Measurements from ENCODE around the gene MGAM2. TPM values are rescaled to one million over a fixed set of nuclear protein-coding genes. Genes with fewer than 3 reads are reported as not detected.
"Not testable (repeated sequence)": the region's sequence is repeated elsewhere in the genome, so short reads cannot be mapped to it uniquely, and the experiment has no call there.

Gene MGAM2
- total RNA-seq, 5 donors from 2014 or later (not counting 1 experiment from before 2014, with no cell fraction given) = not detected

- 100% methylated on average over 1 of the region's 1 CpG for WGBS (ENCODE audit: insufficient coverage)
- H3K4me3 ChIP-seq (ENCODE audit: control insufficient read depth in 1 of 2, extremely low read depth in 1 of 2, low read length in 1 of 2) = no peak overlapping the region
- no peaks in the 10 kb centered on the region for H3K27me3 ChIP-seq (replicated peaks in 1 of 2; ENCODE audit: control insufficient read depth in 2 of 2, extremely low read depth in 1 of 2, insufficient read depth in 2 of 2, low read length in 1 of 2)
- H3K27ac ChIP-seq (ENCODE audit: low read length) = no peak overlapping the region
- Mint-ChIP-seq H3K27ac (no peak overlapping the region), H3K4me1 (no peaks in the 10 kb centered on the region), H3K36me3 (no peaks in the 10 kb centered on the region), H3K27me3 (peaks cover 4 to 5% of the 10 kb centered on the region in 2 donors), H3K9me3 (no peaks in the 10 kb centered on the region), H3K4me3 (no peak overlapping the region)
- no peaks in the 10 kb centered on the region for H3K36me3 ChIP-seq (ENCODE audit: control insufficient read depth in 2 of 2, extremely low read depth in 1 of 2, insufficient read depth in 1 of 2, low read length in 1 of 2)
- no peak for ATAC-seq (replicated peaks in 1 of 4)
- CTCF ChIA-PET = no interaction called here
- POLR2A ChIA-PET = no interaction called here
- H3K9me3 ChIP-seq = no peaks in the 10 kb centered on the region
- no peaks in the 10 kb centered on the region for H3K4me1 ChIP-seq (ENCODE audit: control insufficient read depth in 1 of 2, extremely low read depth in 1 of 2, insufficient read depth in 2 of 2, low read length in 2 of 2)
- no peak for DNase-seq
Observed at GRCh38 chr7:142100634-142101033, 10.9 kb upstream of the MGAM2 start.

DNA sequence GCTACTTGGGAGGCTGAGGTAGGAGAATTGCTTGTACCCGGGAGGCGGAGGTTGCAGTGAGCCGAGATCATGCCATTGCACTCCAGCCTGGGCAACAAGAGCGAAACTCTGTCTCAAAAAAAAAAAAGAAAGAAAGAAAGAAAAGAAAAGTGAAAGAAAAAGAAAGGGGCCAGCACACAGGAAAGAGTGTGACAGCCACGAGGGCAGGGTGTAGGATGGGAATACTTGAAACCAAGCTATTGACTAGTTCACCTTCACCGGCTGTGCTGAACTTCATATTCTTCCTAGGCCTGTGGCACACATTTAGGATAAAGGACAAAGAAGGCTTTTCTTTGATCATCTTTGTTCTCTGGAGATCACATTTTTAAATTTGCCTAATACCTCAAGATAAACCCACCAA, 9.7 kb upstream of the MGAM2 start:
- POLR2A ChIA-PET; H3K27me3 Mint-ChIP-seq; H3K27ac ChIP-seq (ENCODE audit: low read length); DNase-seq; H3K4me3 Mint-ChIP-seq; CTCF ChIA-PET; H3K4me1 Mint-ChIP-seq; H3K4me1 ChIP-seq (ENCODE audit: control insufficient read depth in 1 of 2, extremely low read depth in 1 of 2, insufficient read depth in 2 of 2, low read length in 2 of 2); H3K27me3 ChIP-seq (replicated peaks in 1 of 2; ENCODE audit: control insufficient read depth in 2 of 2, extremely low read depth in 1 of 2, insufficient read depth in 2 of 2, low read length in 1 of 2); H3K36me3 Mint-ChIP-seq; H3K27ac Mint-ChIP-seq; H3K4me3 ChIP-seq (ENCODE audit: control insufficient read depth in 1 of 2, extremely low read depth in 1 of 2, low read length in 1 of 2); H3K9me3 ChIP-seq; ATAC-seq (replicated peaks in 1 of 4); H3K36me3 ChIP-seq (ENCODE audit: control insufficient read depth in 2 of 2, extremely low read depth in 1 of 2, insufficient read depth in 1 of 2, low read length in 1 of 2); H3K9me3 Mint-ChIP-seq: not testable (repeated sequence)
- 76% methylated on average over 5 of the region's 6 CpGs for WGBS (ENCODE audit: insufficient coverage)

- POLR2A ChIA-PET = no interaction called here
- DNase-seq = no peak
- CTCF ChIA-PET = interaction anchor here in 1 of 2 donors (0.9 kb wide), 1 partner anchor 129 kb away, joined by 3 read pairs; no protein-coding TSS in a partner anchor
- no peaks in the 10 kb centered on the region for H3K36me3 Mint-ChIP-seq
- 88% methylated on average over 1 of the region's 6 CpGs for WGBS (ENCODE audit: insufficient coverage)
- H3K4me1 Mint-ChIP-seq = no peaks in the 10 kb centered on the region
- peaks cover 7 to 8% of the 10 kb centered on the region in 2 donors for H3K27me3 Mint-ChIP-seq
- H3K36me3 ChIP-seq (ENCODE audit: control insufficient read depth in 2 of 2, extremely low read depth in 1 of 2, insufficient read depth in 1 of 2, low read length in 1 of 2) = no peaks in the 10 kb centered on the region
- no peaks in the 10 kb centered on the region for H3K9me3 Mint-ChIP-seq
- H3K9me3 ChIP-seq = no peaks in the 10 kb centered on the region
- H3K4me3 Mint-ChIP-seq = no peak overlapping the region
- H3K27me3 ChIP-seq (replicated peaks in 1 of 2; ENCODE audit: control insufficient read depth in 2 of 2, extremely low read depth in 1 of 2, insufficient read depth in 2 of 2, low read length in 1 of 2) = no peaks in the 10 kb centered on the region
- no peak overlapping the region for H3K27ac Mint-ChIP-seq
- no peaks in the 10 kb centered on the region for H3K4me1 ChIP-seq (ENCODE audit: control insufficient read depth in 1 of 2, extremely low read depth in 1 of 2, insufficient read depth in 2 of 2, low read length in 2 of 2)
- no peak for ATAC-seq (replicated peaks in 1 of 4)
- no peak overlapping the region for H3K27ac ChIP-seq (ENCODE audit: low read length)
- H3K4me3 ChIP-seq (ENCODE audit: control insufficient read depth in 1 of 2, extremely low read depth in 1 of 2, low read length in 1 of 2) = no peak overlapping the region
Observed at GRCh38 chr7:142104550-142105527, 6.7 kb upstream of the MGAM2 start.

DNA sequence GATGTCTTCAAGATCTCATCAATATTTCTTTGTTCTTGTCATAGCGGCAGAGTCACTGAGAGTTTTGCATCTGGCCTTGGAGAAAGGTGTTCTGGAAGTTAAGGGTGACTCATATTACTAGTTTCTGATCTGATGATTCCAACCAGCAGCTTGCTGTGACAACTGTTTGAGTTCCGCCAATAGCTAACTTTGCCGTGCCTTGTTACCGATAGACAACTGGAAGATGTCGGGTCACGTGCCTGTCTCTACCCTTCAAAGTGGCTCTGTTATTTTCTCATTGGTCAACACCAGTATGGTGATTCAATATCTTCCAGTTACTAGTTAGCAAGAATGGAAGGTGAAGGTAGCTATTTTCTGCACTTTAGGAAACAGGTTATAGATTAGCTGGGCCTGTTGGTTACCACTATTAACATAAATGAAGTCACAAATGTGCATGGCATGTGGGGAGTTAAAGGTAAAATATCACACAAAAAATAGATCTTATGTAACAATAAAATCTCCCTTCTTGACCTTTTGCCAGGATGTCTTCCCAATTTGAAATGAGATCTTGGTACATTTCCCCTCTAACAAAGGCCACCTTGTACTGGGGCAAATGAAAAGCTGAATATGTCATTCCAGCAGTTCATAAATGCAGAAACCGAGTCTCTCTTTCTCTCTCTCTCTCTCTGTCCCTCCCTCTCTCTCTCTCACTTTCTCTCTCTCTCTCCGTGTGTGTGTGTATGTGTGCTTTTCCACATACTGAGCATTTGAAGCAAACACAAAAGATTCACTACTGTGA, 2.6 kb upstream of the MGAM2 start:
- no peak for DNase-seq
- 96% methylated on average over 5 of the region's 8 CpGs for WGBS (ENCODE audit: insufficient coverage)
- Histone ChIP-seq H3K4me3 (ENCODE audit: control insufficient read depth in 1 of 2, extremely low read depth in 1 of 2, low read length in 1 of 2) (no peak overlapping the region), H3K27ac (ENCODE audit: low read length) (no peak overlapping the region), H3K27me3 (replicated peaks in 1 of 2; ENCODE audit: control insufficient read depth in 2 of 2, extremely low read depth in 1 of 2, insufficient read depth in 2 of 2, low read length in 1 of 2) (no peaks in the 10 kb centered on the region), H3K9me3 (no peaks in the 10 kb centered on the region), H3K4me1 (ENCODE audit: control insufficient read depth in 1 of 2, extremely low read depth in 1 of 2, insufficient read depth in 2 of 2, low read length in 2 of 2) (no peaks in the 10 kb centered on the region), H3K36me3 (ENCODE audit: control insufficient read depth in 2 of 2, extremely low read depth in 1 of 2, insufficient read depth in 1 of 2, low read length in 1 of 2) (no peaks in the 10 kb centered on the region)
- Mint-ChIP-seq H3K4me1 (no peaks in the 10 kb centered on the region), H3K4me3 (no peak overlapping the region), H3K9me3 (no peaks in the 10 kb centered on the region), H3K27me3 (peaks cover 6 to 7% of the 10 kb centered on the region in 2 donors), H3K27ac (no peak overlapping the region), H3K36me3 (no peaks in the 10 kb centered on the region)
- POLR2A ChIA-PET = no interaction called here
- CTCF ChIA-PET = interaction anchor here in 1 of 2 donors (0.5 kb wide), 1 partner anchor 12 kb away, joined by 3 read pairs; no protein-coding TSS in a partner anchor
- no peak for ATAC-seq (replicated peaks in 1 of 4)

GRCh38 chr7:142110098-142110497, 1.4 kb upstream of the MGAM2 start:
- POLR2A ChIA-PET = no interaction called here
- ATAC-seq (replicated peaks in 1 of 4) = no peak
- H3K36me3 ChIP-seq (ENCODE audit: control insufficient read depth in 2 of 2, extremely low read depth in 1 of 2, insufficient read depth in 1 of 2, low read length in 1 of 2) = no peaks in the 10 kb centered on the region
- WGBS (ENCODE audit: insufficient coverage) = 57% methylated on average over 3 of the region's 4 CpGs
- no peak for DNase-seq
- H3K4me1 Mint-ChIP-seq = no peaks in the 10 kb centered on the region
- no peak overlapping the region for H3K27ac Mint-ChIP-seq
- no peak overlapping the region for H3K4me3 Mint-ChIP-seq
- no peaks in the 10 kb centered on the region for H3K4me1 ChIP-seq (ENCODE audit: control insufficient read depth in 1 of 2, extremely low read depth in 1 of 2, insufficient read depth in 2 of 2, low read length in 2 of 2)
- H3K36me3 Mint-ChIP-seq = no peaks in the 10 kb centered on the region
- H3K4me3 ChIP-seq (ENCODE audit: control insufficient read depth in 1 of 2, extremely low read depth in 1 of 2, low read length in 1 of 2) = no peak overlapping the region
- H3K27ac ChIP-seq (ENCODE audit: low read length) = no peak overlapping the region
- H3K27me3 Mint-ChIP-seq = peaks cover 4 to 7% of the 10 kb centered on the region in 2 donors
- no peaks in the 10 kb centered on the region for H3K9me3 ChIP-seq
- H3K9me3 Mint-ChIP-seq = no peaks in the 10 kb centered on the region
- H3K27me3 ChIP-seq (replicated peaks in 1 of 2; ENCODE audit: control insufficient read depth in 2 of 2, extremely low read depth in 1 of 2, insufficient read depth in 2 of 2, low read length in 1 of 2) = no peaks in the 10 kb centered on the region
- CTCF ChIA-PET = no interaction called here

GRCh38 chr7:142110638-142111037, 880 bp upstream of the MGAM2 start:
- no peaks in the 10 kb centered on the region for H3K9me3 ChIP-seq
- H3K27me3 ChIP-seq (replicated peaks in 1 of 2; ENCODE audit: control insufficient read depth in 2 of 2, extremely low read depth in 1 of 2, insufficient read depth in 2 of 2, low read length in 1 of 2) = no peaks in the 10 kb centered on the region
- ChIA-PET CTCF (no interaction called here), POLR2A (no interaction called here)
- Mint-ChIP-seq H3K36me3 (no peaks in the 10 kb centered on the region), H3K27me3 (peaks cover 4 to 7% of the 10 kb centered on the region in 2 donors), H3K4me3 (no peak overlapping the region), H3K27ac (no peak overlapping the region), H3K4me1 (no peaks in the 10 kb centered on the region), H3K9me3 (no peaks in the 10 kb centered on the region)
- DNase-seq (no peak), ATAC-seq (replicated peaks in 1 of 4) (no peak)
- H3K27ac ChIP-seq (ENCODE audit: low read length) = no peak overlapping the region
- no CpG with 5 or more reads among the region's 3 CpGs for WGBS (ENCODE audit: insufficient coverage)
- no peaks in the 10 kb centered on the region for H3K36me3 ChIP-seq (ENCODE audit: control insufficient read depth in 2 of 2, extremely low read depth in 1 of 2, insufficient read depth in 1 of 2, low read length in 1 of 2)
- no peaks in the 10 kb centered on the region for H3K4me1 ChIP-seq (ENCODE audit: control insufficient read depth in 1 of 2, extremely low read depth in 1 of 2, insufficient read depth in 2 of 2, low read length in 2 of 2)
- no peak overlapping the region for H3K4me3 ChIP-seq (ENCODE audit: control insufficient read depth in 1 of 2, extremely low read depth in 1 of 2, low read length in 1 of 2)

Data from T-cell (primary cell).